ENCODE measurements around the gene NIF3L1. TPM values are rescaled to one million over a fixed set of nuclear protein-coding genes. Genes with fewer than 3 reads are reported as not detected.
"Not testable (repeated sequence)": the region's sequence is repeated elsewhere in the genome, so short reads cannot be mapped to it uniquely, and the experiment has no call there.

NIF3L1 gene
- total RNA-seq, 4 donors from 2014 or later, result 20.7 to 78.2 (median 45.2) TPM

DNA sequence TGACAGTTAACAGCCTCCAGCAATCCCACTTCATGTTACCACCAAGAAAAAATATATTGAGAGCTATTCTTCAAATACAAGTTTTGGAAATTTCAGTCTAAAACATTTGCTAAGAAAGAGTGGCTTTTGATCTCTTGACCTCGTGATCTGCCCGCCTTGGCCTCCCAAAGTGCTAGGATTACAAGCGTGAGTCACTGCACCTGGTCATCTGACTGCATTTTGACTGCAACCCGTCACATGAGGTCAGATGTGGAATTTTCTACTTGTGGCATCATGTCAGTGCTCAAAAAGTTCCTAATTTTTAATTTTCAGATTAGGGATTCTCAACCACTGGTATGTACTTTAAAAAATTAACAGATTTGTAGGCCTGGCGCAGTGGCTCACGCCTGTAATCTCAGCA is 15.6 kb upstream of the NIF3L1 start:
- no peak for DNase-seq
- no peaks in the 10 kb centered on the region for H3K36me3 ChIP-seq
- no peak overlapping the region for H3K27ac ChIP-seq
- no peaks in the 10 kb centered on the region for H3K9me3 ChIP-seq
- intact Hi-C loops (cut with DNase I; ENCODE audit: low total_unique reads), result no loop called here
- no peaks in the 10 kb centered on the region for H3K4me1 ChIP-seq
- TF ChIP-seq CTCF (IDR thresholded peaks at IDR 0.05) (no peak), POLR2A (IDR thresholded peaks at IDR 0.05) (no peak)
- no peaks in the 10 kb centered on the region for H3K27me3 ChIP-seq
- no peak overlapping the region for H3K4me3 ChIP-seq

GRCh38 chr2:200877443-200877842 is 11.7 kb upstream of the NIF3L1 start:
- no peak overlapping the region for H3K27ac ChIP-seq
- TF ChIP-seq CTCF (IDR thresholded peaks at IDR 0.05) (no peak), POLR2A (IDR thresholded peaks at IDR 0.05) (no peak)
- no peak for DNase-seq
- no peaks in the 10 kb centered on the region for H3K27me3 ChIP-seq
- H3K4me3 ChIP-seq, result no peak overlapping the region
- intact Hi-C loops (cut with DNase I; ENCODE audit: low total_unique reads), result no loop called here
- no peaks in the 10 kb centered on the region for H3K36me3 ChIP-seq
- no peaks in the 10 kb centered on the region for H3K4me1 ChIP-seq
- no peaks in the 10 kb centered on the region for H3K9me3 ChIP-seq

GRCh38 chr2:200878289-200878880 is 10.8 kb upstream of the NIF3L1 start:
- TF ChIP-seq POLR2A (IDR thresholded peaks at IDR 0.05) (no peak), CTCF (IDR thresholded peaks at IDR 0.05) (no peak)
- no peak for DNase-seq
- H3K27me3 ChIP-seq, result no peaks in the 10 kb centered on the region
- H3K4me3 ChIP-seq, result no peak overlapping the region
- no peaks in the 10 kb centered on the region for H3K36me3 ChIP-seq
- H3K27ac ChIP-seq, result no peak overlapping the region
- no peaks in the 10 kb centered on the region for H3K9me3 ChIP-seq
- intact Hi-C loops (cut with DNase I; ENCODE audit: low total_unique reads), result no loop called here
- no peaks in the 10 kb centered on the region for H3K4me1 ChIP-seq

GRCh38 chr2:200881715-200882249 is 7.4 kb upstream of the NIF3L1 start:
- H3K9me3 ChIP-seq; DNase-seq; H3K27me3 ChIP-seq; H3K4me3 ChIP-seq; intact Hi-C loops (cut with DNase I; ENCODE audit: low total_unique reads); H3K4me1 ChIP-seq; H3K36me3 ChIP-seq; H3K27ac ChIP-seq: not testable (repeated sequence)

DNA sequence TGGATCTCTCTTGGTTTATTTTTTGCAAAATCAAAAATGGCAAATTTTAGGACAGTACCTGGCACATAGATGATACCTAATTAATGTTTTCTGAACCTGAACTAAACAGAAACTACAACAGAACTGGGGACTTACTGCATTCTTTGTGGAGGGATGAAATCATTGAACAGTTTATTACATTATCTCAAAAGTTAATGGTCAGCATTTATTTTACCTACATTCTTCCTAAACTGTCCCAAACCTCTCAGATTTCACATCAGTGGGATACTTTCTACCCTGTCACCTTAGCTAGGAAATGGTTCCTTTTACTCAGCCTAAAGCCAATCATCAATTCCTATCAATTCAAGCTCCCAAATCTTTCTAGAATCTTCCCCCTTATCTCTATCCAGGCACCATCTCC is 10.3 kb downstream of the NIF3L1 start:
- no peak overlapping the region for H3K27ac ChIP-seq
- H3K36me3 ChIP-seq, result no peaks in the 10 kb centered on the region
- TF ChIP-seq CTCF (IDR thresholded peaks at IDR 0.05), result no peak
- no peak for TF ChIP-seq POLR2A (IDR thresholded peaks at IDR 0.05)
- H3K9me3 ChIP-seq, result no peaks in the 10 kb centered on the region
- no peaks in the 10 kb centered on the region for H3K27me3 ChIP-seq
- intact Hi-C loops (cut with DNase I; ENCODE audit: low total_unique reads), result no loop called here
- H3K4me1 ChIP-seq, result no peaks in the 10 kb centered on the region
- DNase-seq, result no peak
- H3K4me3 ChIP-seq, result no peak overlapping the region
